IMR-90 (cell line): ENCODE data around the gene SBK2. TPM values are rescaled to one million over a fixed set of nuclear protein-coding genes. Genes with fewer than 3 reads are reported as not detected.

Source experiments
- ATAC-seq: fragments of 200-7000 bp; cut with Tn5 transposase; 2 replicates; pipeline ENCODE4 v1.9.1; 2020; ENCODE audit warnings: low read depth, mild to moderate bottlenecking, moderate library complexity
- BruUV-seq: library from RNA; stranded (reverse); fragments of 400-500 nt; replicated peaks from 2 replicates; lab custom pipeline; 2021; lab: Mats Ljungman, UMichigan
- CTCF ChIA-PET: fragments of 300-600 bp; formaldehyde crosslinking; extraction: SDS; loops from one replicate; lab custom pipeline; 2021; ENCODE audit warnings: antibody characterized with exemption; lab: Yijun Ruan, JAX
- POLR2A ChIA-PET: fragments of 300-600 bp; sonication (Branson Sonifier 250); formaldehyde crosslinking; loops from one replicate; lab custom pipeline; 2022; ENCODE audit warnings: antibody characterized with exemption; ENCODE audit not compliant: unreplicated experiment; lab: Charles Lee
- DNase-seq: peaks from one replicate; pipeline ENCODE4 v3.0.0; 2013
- H2AFZ ChIP-seq: replicated peaks from 2 replicates; pipeline ENCODE3; 2013; ENCODE audit warnings: low read length, mild to moderate bottlenecking; ENCODE audit not compliant: poor library complexity
- H2AK5ac ChIP-seq: 2 replicates; pipeline ENCODE4 v1.6.1; 2013; ENCODE audit warnings: low read depth, low read length, inconsistent platforms
- H2AK9ac ChIP-seq: replicated peaks from 2 replicates; pipeline ENCODE3; 2013; ENCODE audit warnings: mild to moderate bottlenecking, low read depth, low read length, moderate library complexity; ENCODE audit not compliant: poor library complexity
- H2BK120ac ChIP-seq: 2 replicates; pipeline ENCODE4 v1.6.1; 2013; ENCODE audit warnings: low read depth, low read length, inconsistent platforms
- H2BK15ac ChIP-seq: 3 replicates; pipeline ENCODE4 v1.6.1; 2013; ENCODE audit warnings: low read depth, low read length, inconsistent platforms
- H2BK20ac ChIP-seq: 2 replicates; pipeline ENCODE4 v1.6.1; 2013; ENCODE audit warnings: low read depth, mild to moderate bottlenecking, inconsistent platforms, low read length, moderate library complexity
- H2BK5ac ChIP-seq: 2 replicates; pipeline ENCODE4 v1.6.1; 2013; ENCODE audit warnings: mild to moderate bottlenecking, low read depth, low read length, inconsistent platforms; ENCODE audit not compliant: poor library complexity, severe bottlenecking
- H3K14ac ChIP-seq: replicated peaks from 2 replicates; pipeline ENCODE4 v1.6.1; 2013; ENCODE audit warnings: low read depth, low read length, inconsistent platforms
- H3K18ac ChIP-seq: 2 replicates; pipeline ENCODE4 v1.6.1; 2013; ENCODE audit warnings: low read depth, low read length, control low read depth
- H3K23ac ChIP-seq: 2 replicates; pipeline ENCODE4 v1.6.1; 2013; ENCODE audit warnings: low read depth, low read length, inconsistent platforms
- H3K27ac ChIP-seq: 2 replicates; pipeline ENCODE4 v1.5.1; 2013; ENCODE audit warnings: mild to moderate bottlenecking, control low read depth, low read length; ENCODE audit not compliant: insufficient read depth
- H3K27me3 ChIP-seq: 2 replicates; pipeline ENCODE4 v1.6.1; 2013; ENCODE audit warnings: low read length; ENCODE audit not compliant: control insufficient read depth, insufficient read depth
- H3K36me3 ChIP-seq: 2 replicates; pipeline ENCODE4 v1.6.1; 2013; ENCODE audit warnings: low read length, mixed read lengths; ENCODE audit not compliant: control insufficient read depth, insufficient read depth
- H3K4ac ChIP-seq: 2 replicates; pipeline ENCODE4 v1.6.1; 2013; ENCODE audit warnings: low read depth, low read length, inconsistent platforms
- H3K4me1 ChIP-seq: 2 replicates; pipeline ENCODE4 v1.6.1; 2013; ENCODE audit warnings: low read length, mixed read lengths; ENCODE audit not compliant: control insufficient read depth, insufficient read depth
- H3K4me2 ChIP-seq: 2 replicates; pipeline ENCODE4 v1.6.1; 2013; ENCODE audit warnings: low read depth, mild to moderate bottlenecking, control low read depth, low read length, moderate library complexity
- H3K4me3 ChIP-seq: 2 replicates; pipeline ENCODE4 v1.5.1; 2013; ENCODE audit warnings: low read depth, mild to moderate bottlenecking, control low read depth, low read length, moderate library complexity; ENCODE audit not compliant: insufficient read depth
- H3K56ac ChIP-seq: 2 replicates; pipeline ENCODE4 v1.6.1; 2013; ENCODE audit warnings: low read length, inconsistent platforms; ENCODE audit not compliant: insufficient read depth; ENCODE audit errors: extremely low read depth
- H3K79me1 ChIP-seq, 2 experiments: 2 replicates each; pipeline ENCODE4 v1.6.1; 2013; ENCODE audit warnings: low read length in 2 of 2, inconsistent platforms in 1 of 2, low read depth in 1 of 2
- H3K9ac ChIP-seq: 2 replicates; pipeline ENCODE4 v1.6.1; 2013; ENCODE audit warnings: low read depth, low read length, control low read depth
- H3K9me1 ChIP-seq: 2 replicates; pipeline ENCODE4 v1.6.1; 2013; ENCODE audit warnings: low read length, inconsistent platforms; ENCODE audit not compliant: insufficient read depth
- H3K9me3 ChIP-seq: 2 replicates; pipeline ENCODE4 v1.6.1; 2013; ENCODE audit warnings: low read length; ENCODE audit not compliant: control insufficient read depth, insufficient read depth
- H4K20me1 ChIP-seq: 2 replicates; pipeline ENCODE4 v1.6.1; 2013; ENCODE audit warnings: low read length, inconsistent platforms; ENCODE audit not compliant: insufficient read depth
- H4K5ac ChIP-seq: 2 replicates; pipeline ENCODE4 v1.6.1; 2013; ENCODE audit warnings: mild to moderate bottlenecking, low read depth, low read length, control low read depth
- H4K8ac ChIP-seq, 2 experiments: 2 replicates each; pipeline ENCODE4 v1.6.1; 2013; ENCODE audit warnings: low read depth in 2 of 2, low read length in 2 of 2, control low read depth in 1 of 2, inconsistent platforms in 1 of 2
- H4K91ac ChIP-seq: 2 replicates; pipeline ENCODE4 v1.6.1; 2013; ENCODE audit warnings: low read depth, low read length, inconsistent platforms; ENCODE audit not compliant: insufficient read depth
- BHLHE40 ChIP-seq: fragments of 150-350 bp; IDR thresholded peaks from 2 replicates; pipeline ENCODE4 v1.6.1; 2016; ENCODE audit warnings: mild to moderate bottlenecking, low read depth, low read length
- CEBPB ChIP-seq: IDR thresholded peaks from 2 replicates; pipeline ENCODE4 v1.6.1; 2012; ENCODE audit warnings: low read depth, low read length, improper control_type of control experiment
- CHD1 ChIP-seq: IDR thresholded peaks from 2 replicates; pipeline ENCODE4 v1.6.1; 2012; ENCODE audit warnings: low read depth, low read length, improper control_type of control experiment
- FOS ChIP-seq: fragments of 150-350 bp; IDR thresholded peaks from 2 replicates; pipeline ENCODE4 v1.6.1; 2016; ENCODE audit warnings: low read depth, low read length
- MAFK ChIP-seq: IDR thresholded peaks from 2 replicates; pipeline ENCODE4 v1.6.1; 2012; ENCODE audit warnings: low read depth, low read length, improper control_type of control experiment
- MAZ ChIP-seq: IDR thresholded peaks from 2 replicates; pipeline ENCODE4 v1.6.1; 2012; ENCODE audit warnings: low read depth, mild to moderate bottlenecking, low read length, improper control_type of control experiment, moderate library complexity, borderline replicate concordance
- MXI1 ChIP-seq: IDR thresholded peaks from 2 replicates; pipeline ENCODE4 v1.6.1; 2012; ENCODE audit warnings: low read depth, mild to moderate bottlenecking, low read length, moderate library complexity, borderline replicate concordance
- NFE2L2 ChIP-seq: fragments of 150-350 bp; IDR thresholded peaks from 2 replicates; pipeline ENCODE4 v1.6.1; 2016; ENCODE audit warnings: low read depth, mild to moderate bottlenecking, low read length
- POLR2A ChIP-seq: IDR thresholded peaks from 2 replicates; pipeline ENCODE4 v1.6.1; 2012; ENCODE audit warnings: mild to moderate bottlenecking, low read depth, low read length
- RAD21 ChIP-seq: IDR thresholded peaks from 2 replicates; pipeline ENCODE4 v1.6.1; 2012; ENCODE audit warnings: low read length, improper control_type of control experiment
- RCOR1 ChIP-seq: IDR thresholded peaks from 2 replicates; pipeline ENCODE4 v1.6.1; 2012; ENCODE audit warnings: mild to moderate bottlenecking, low read length, improper control_type of control experiment; ENCODE audit not compliant: insufficient replicate concordance
- RFX5 ChIP-seq: IDR thresholded peaks from 2 replicates; pipeline ENCODE4 v1.8.0; 2012; ENCODE audit warnings: low read depth, mild to moderate bottlenecking, low read length, moderate library complexity
- SMC3 ChIP-seq: fragments of 150-350 bp; IDR thresholded peaks from 2 replicates; pipeline ENCODE4 v1.6.1; 2016; ENCODE audit warnings: low read depth, mild to moderate bottlenecking, antibody characterized with exemption, low read length, moderate library complexity
- WGBS, 2 experiments: methylation state at CpG; one replicate each; pipeline versions ENCODE4 v1.1.5 to v1.1.7; 2013; ENCODE audit warnings: missing lambda C conversion rate in 2 of 2; ENCODE audit not compliant: insufficient read length in 1 of 2; ENCODE audit errors: extremely low coverage in 2 of 2; 5-methylcytosine and 5-hydroxymethylcytosine counted together
- dilution Hi-C: fragments of 300-500 bp; cut with HindIII; formaldehyde crosslinking; loops from one replicate; pipeline ENCODE4 v1.14.3; 2018; ENCODE audit warnings: low sequenced_read_pairs; ENCODE audit not compliant: unreplicated experiment
- in situ Hi-C: fragments of 300-500 bp; cut with MboI; formaldehyde crosslinking; loops from 3 replicates; pipeline ENCODE4 v1.14.3; 2019; ENCODE audit warnings: low sequenced_read_pairs, inconsistent platforms, mixed read lengths
- intact Hi-C: fragments of 100-400 bp; cut with micrococcal nuclease; formaldehyde crosslinking; loops from 2 replicates; pipeline ENCODE4 v1.10.0; 2022
- polyA plus RNA-seq, 3 experiments: library from polyadenylated mRNA; depleted of rRNA; stranded (reverse); fragments of >200 nt; gene quantifications; 2 replicates each; pipeline ENCODE4 v1.2.3, GENCODE V29; 2012; ENCODE audit warnings: low replicate concordance in 1 of 3
- total RNA-seq: library from RNA; depleted of rRNA; stranded (reverse); fragments of >200 nt; gene quantifications from 2 replicates; pipeline ENCODE4 v1.2.3, GENCODE V29; 2012
- TF ChIP-seq, protein P1 (sequence below): fragments of 150-350 bp; IDR thresholded peaks from 2 replicates; pipeline ENCODE4 v1.6.1; 2016; ENCODE audit warnings: low read depth, mild to moderate bottlenecking, low read length, moderate library complexity, borderline replicate concordance
- TF ChIP-seq, protein P2 (sequence below): conservative IDR thresholded peaks from 2 replicates; pipeline ENCODE4 v1.5.1; 2012; ENCODE audit warnings: mild to moderate bottlenecking, low read depth, low read length, improper control_type of control experiment
- TF ChIP-seq, protein P3 (sequence below): fragments of 150-350 bp; IDR thresholded peaks from 2 replicates; pipeline ENCODE4 v1.6.1; 2017; ENCODE audit warnings: mild to moderate bottlenecking, antibody characterized with exemption, low read length, low read depth

Gene SBK2
- total and polyA plus RNA-seq, 2 of the 4 experiments (the other 2 are of a cell fraction), result 0.48 TPM; not detected in 1

DNA sequence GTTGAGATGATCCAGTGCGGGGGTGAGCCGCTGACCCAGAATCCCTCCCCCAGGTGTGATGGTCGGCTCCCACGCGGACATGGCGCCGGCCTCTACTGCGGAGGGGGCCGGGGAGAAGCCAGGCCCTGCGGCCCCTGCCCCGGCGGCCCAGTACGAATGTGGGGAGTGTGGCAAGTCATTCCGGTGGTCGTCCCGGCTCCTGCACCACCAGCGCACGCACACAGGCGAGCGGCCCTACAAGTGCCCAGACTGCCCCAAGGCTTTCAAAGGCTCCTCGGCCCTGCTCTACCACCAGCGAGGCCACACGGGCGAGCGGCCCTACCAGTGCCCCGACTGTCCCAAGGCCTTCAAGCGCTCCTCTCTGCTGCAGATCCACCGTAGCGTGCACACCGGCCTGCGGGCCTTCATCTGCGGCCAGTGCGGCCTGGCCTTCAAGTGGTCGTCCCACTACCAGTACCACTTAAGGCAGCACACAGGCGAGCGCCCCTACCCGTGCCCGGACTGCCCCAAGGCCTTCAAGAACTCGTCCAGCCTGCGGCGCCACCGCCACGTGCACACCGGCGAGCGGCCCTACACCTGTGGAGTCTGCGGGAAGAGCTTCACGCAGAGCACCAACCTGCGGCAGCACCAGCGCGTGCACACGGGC is 55.7 kb downstream of the SBK2 start:
- Histone ChIP-seq H3K27me3 (no peaks in the 10 kb centered on the region), H2AFZ (no peak overlapping the region), H3K4me3 (no peak overlapping the region), H3K56ac (no peak overlapping the region), H4K91ac (no peak overlapping the region), H2BK15ac (no peak overlapping the region), H4K5ac (no peak overlapping the region), H2BK20ac (no peak overlapping the region), H4K20me1 (no peaks in the 10 kb centered on the region; the same call in 1 of the 2 replicates), H3K18ac (no peak overlapping the region), H3K9ac (no peak overlapping the region), H2BK120ac (no peak overlapping the region), H3K4me1 (peaks cover 12% of the 10 kb centered on the region), H3K4me2 (no peak overlapping the region), H3K79me1 (peaks cover 19 to 59% of the 10 kb centered on the region in 2 experiments), H2AK5ac (no peak overlapping the region), H3K14ac (no peak overlapping the region), H3K9me1 (peaks cover 14% of the 10 kb centered on the region), H3K36me3 (peaks cover 12% of the 10 kb centered on the region; the same call in 1 of the 2 replicates), H3K4ac (no peak overlapping the region), H3K27ac (no peak overlapping the region), H3K23ac (no peak overlapping the region), H3K9me3 (no peaks in the 10 kb centered on the region), H2BK5ac (no peak overlapping the region), H4K8ac (no peak overlapping the region), H2AK9ac (no peak overlapping the region)
- in situ Hi-C loops, result loop anchor here (25.0 kb wide), 1 partner anchor 1019 kb away; the partner anchor contains the start of genes CDC42EP5 and LENG9
- intact Hi-C loops, result no loop called here
- no TSS peak for BruUV-seq
- ChIA-PET POLR2A (no interaction called here), CTCF (no interaction called here)
- DNase-seq (no peak), ATAC-seq (no peak)
- 94% methylated on average over 22 of the region's 52 CpGs; no CpG with 5 or more reads in 1 of the 2 experiments for WGBS, 2 experiments
- dilution Hi-C loops, result no loop called here
- TF ChIP-seq, protein P1, sequence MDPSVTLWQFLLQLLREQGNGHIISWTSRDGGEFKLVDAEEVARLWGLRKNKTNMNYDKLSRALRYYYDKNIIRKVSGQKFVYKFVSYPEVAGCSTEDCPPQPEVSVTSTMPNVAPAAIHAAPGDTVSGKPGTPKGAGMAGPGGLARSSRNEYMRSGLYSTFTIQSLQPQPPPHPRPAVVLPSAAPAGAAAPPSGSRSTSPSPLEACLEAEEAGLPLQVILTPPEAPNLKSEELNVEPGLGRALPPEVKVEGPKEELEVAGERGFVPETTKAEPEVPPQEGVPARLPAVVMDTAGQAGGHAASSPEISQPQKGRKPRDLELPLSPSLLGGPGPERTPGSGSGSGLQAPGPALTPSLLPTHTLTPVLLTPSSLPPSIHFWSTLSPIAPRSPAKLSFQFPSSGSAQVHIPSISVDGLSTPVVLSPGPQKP, result no peak
- TF ChIP-seq FOS, result no peak
- no peak for TF ChIP-seq CEBPB
- no peak for TF ChIP-seq BHLHE40
- TF ChIP-seq SMC3, result no peak
- no peak for TF ChIP-seq NFE2L2
- no peak for TF ChIP-seq RAD21
- TF ChIP-seq, protein P2, sequence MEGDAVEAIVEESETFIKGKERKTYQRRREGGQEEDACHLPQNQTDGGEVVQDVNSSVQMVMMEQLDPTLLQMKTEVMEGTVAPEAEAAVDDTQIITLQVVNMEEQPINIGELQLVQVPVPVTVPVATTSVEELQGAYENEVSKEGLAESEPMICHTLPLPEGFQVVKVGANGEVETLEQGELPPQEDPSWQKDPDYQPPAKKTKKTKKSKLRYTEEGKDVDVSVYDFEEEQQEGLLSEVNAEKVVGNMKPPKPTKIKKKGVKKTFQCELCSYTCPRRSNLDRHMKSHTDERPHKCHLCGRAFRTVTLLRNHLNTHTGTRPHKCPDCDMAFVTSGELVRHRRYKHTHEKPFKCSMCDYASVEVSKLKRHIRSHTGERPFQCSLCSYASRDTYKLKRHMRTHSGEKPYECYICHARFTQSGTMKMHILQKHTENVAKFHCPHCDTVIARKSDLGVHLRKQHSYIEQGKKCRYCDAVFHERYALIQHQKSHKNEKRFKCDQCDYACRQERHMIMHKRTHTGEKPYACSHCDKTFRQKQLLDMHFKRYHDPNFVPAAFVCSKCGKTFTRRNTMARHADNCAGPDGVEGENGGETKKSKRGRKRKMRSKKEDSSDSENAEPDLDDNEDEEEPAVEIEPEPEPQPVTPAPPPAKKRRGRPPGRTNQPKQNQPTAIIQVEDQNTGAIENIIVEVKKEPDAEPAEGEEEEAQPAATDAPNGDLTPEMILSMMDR, result no peak
- TF ChIP-seq, protein P3, sequence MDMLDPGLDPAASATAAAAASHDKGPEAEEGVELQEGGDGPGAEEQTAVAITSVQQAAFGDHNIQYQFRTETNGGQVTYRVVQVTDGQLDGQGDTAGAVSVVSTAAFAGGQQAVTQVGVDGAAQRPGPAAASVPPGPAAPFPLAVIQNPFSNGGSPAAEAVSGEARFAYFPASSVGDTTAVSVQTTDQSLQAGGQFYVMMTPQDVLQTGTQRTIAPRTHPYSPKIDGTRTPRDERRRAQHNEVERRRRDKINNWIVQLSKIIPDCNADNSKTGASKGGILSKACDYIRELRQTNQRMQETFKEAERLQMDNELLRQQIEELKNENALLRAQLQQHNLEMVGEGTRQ, result no peak
- no peak for TF ChIP-seq CHD1
- TF ChIP-seq POLR2A, result no peak
- no peak for TF ChIP-seq RFX5
- no peak for TF ChIP-seq MAFK
- TF ChIP-seq MXI1, result no peak
- TF ChIP-seq RCOR1, result no peak
- TF ChIP-seq MAZ, result no peak
